GM23338 (cell line): ENCODE data around the gene S100A12.

Experiments used
- CREB1 ChIP-seq: fragments of 250-450 bp; sonication (Bioruptor Pico); IDR thresholded peaks from 2 replicates; pipeline ENCODE4 v1.5.0; 2020; ENCODE audit warnings: low read depth, mild to moderate bottlenecking, moderate library complexity
- EZH2 ChIP-seq: fragments of 200-600 bp; sonication (generic); IDR thresholded peaks from one replicate; pipeline ENCODE4 v1.8.0; 2017; ENCODE audit warnings: antibody characterized with exemption, mild to moderate bottlenecking, low read depth; ENCODE audit not compliant: unreplicated experiment
- EZH2phosphoT487 ChIP-seq: fragments of 200-600 bp; sonication (generic); IDR thresholded peaks from one replicate; pipeline ENCODE4 v1.8.1; 2018; ENCODE audit warnings: antibody characterized with exemption; ENCODE audit not compliant: unreplicated experiment
- JUNB ChIP-seq: IDR thresholded peaks from one replicate; pipeline ENCODE4 v1.6.1; 2016; ENCODE audit warnings: antibody characterized with exemption; ENCODE audit not compliant: unreplicated experiment
- POLR2AphosphoS5 ChIP-seq: IDR thresholded peaks from 2 replicates; pipeline ENCODE4 v1.6.1; 2016; ENCODE audit warnings: antibody characterized with exemption, low read depth
- STAT1 ChIP-seq: IDR thresholded peaks from one replicate; pipeline ENCODE4 v1.6.1; 2016; ENCODE audit warnings: antibody characterized with exemption; ENCODE audit not compliant: unreplicated experiment
- TF ChIP-seq, protein P1 (sequence below), 2 experiments: fragments of 200-600 bp in 1 of 2; sonication (generic) in 1 of 2; conservative IDR thresholded peaks; 2 replicates each; pipeline versions ENCODE4 v1.5.1 to v1.6.1; 2016 to 2017; ENCODE audit warnings: antibody characterized with exemption in 2 of 2, low read depth in 2 of 2, mild to moderate bottlenecking in 2 of 2, moderate library complexity in 1 of 2
- TF ChIP-seq, protein P2 (sequence below): IDR thresholded peaks from 2 replicates; pipeline ENCODE4 v1.6.1; 2016; ENCODE audit warnings: antibody characterized with exemption
- TF ChIP-seq, protein P3 (sequence below): IDR thresholded peaks from one replicate; pipeline ENCODE4 v1.6.1; 2018; ENCODE audit warnings: antibody characterized with exemption; ENCODE audit not compliant: unreplicated experiment
- TF ChIP-seq, protein P4 (sequence below): fragments of 250-450 bp; sonication (Bioruptor Pico); IDR thresholded peaks from 2 replicates; pipeline ENCODE4 v1.5.0; 2020; ENCODE audit warnings: mild to moderate bottlenecking, moderate library complexity

DNA sequence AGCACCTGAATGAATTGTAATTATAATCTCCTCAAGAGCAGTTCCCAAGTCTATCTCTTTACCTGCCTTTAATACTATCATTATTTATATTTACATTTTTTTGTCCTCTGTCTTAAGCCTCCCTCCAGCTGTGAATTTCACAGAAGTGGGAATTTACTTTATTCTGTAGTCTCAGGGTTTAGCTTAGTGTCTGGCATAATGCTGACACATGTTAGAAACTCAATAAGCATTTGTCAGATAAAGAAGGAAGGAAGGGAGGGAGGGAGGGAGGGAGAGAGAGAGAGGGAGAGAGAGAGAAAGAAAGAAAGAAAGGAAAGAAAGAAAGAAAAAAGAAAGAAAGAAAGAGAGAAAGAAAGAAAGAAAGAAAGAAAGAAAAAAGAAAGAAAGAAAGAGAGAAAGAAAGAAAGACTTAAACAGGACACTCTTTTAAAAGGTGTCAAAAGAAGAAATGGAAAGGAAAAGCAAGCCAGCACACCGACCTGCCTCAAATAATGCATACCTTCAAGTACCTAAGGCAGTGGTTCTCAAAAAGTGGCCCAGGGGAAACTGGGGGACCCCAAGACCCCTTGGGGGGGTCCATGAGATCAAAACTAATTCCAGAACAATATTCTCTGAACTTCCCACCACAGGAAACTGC is 25.0 kb downstream of the S100A12 start:
- TF ChIP-seq, protein P1, sequence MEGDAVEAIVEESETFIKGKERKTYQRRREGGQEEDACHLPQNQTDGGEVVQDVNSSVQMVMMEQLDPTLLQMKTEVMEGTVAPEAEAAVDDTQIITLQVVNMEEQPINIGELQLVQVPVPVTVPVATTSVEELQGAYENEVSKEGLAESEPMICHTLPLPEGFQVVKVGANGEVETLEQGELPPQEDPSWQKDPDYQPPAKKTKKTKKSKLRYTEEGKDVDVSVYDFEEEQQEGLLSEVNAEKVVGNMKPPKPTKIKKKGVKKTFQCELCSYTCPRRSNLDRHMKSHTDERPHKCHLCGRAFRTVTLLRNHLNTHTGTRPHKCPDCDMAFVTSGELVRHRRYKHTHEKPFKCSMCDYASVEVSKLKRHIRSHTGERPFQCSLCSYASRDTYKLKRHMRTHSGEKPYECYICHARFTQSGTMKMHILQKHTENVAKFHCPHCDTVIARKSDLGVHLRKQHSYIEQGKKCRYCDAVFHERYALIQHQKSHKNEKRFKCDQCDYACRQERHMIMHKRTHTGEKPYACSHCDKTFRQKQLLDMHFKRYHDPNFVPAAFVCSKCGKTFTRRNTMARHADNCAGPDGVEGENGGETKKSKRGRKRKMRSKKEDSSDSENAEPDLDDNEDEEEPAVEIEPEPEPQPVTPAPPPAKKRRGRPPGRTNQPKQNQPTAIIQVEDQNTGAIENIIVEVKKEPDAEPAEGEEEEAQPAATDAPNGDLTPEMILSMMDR (conservative IDR thresholded peaks at IDR 0.05; ENCODE audit: low read depth in 2 of 2), result no peak
- no peak for TF ChIP-seq EZH2
- no peak for TF ChIP-seq STAT1
- TF ChIP-seq POLR2AphosphoS5, result no peak
- TF ChIP-seq EZH2phosphoT487, result no peak
- TF ChIP-seq, protein P2, sequence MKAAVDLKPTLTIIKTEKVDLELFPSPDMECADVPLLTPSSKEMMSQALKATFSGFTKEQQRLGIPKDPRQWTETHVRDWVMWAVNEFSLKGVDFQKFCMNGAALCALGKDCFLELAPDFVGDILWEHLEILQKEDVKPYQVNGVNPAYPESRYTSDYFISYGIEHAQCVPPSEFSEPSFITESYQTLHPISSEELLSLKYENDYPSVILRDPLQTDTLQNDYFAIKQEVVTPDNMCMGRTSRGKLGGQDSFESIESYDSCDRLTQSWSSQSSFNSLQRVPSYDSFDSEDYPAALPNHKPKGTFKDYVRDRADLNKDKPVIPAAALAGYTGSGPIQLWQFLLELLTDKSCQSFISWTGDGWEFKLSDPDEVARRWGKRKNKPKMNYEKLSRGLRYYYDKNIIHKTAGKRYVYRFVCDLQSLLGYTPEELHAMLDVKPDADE, result no peak
- no peak for TF ChIP-seq CREB1 (CRISPR knock-in tag)
- no peak for TF ChIP-seq JUNB
- TF ChIP-seq, protein P3, sequence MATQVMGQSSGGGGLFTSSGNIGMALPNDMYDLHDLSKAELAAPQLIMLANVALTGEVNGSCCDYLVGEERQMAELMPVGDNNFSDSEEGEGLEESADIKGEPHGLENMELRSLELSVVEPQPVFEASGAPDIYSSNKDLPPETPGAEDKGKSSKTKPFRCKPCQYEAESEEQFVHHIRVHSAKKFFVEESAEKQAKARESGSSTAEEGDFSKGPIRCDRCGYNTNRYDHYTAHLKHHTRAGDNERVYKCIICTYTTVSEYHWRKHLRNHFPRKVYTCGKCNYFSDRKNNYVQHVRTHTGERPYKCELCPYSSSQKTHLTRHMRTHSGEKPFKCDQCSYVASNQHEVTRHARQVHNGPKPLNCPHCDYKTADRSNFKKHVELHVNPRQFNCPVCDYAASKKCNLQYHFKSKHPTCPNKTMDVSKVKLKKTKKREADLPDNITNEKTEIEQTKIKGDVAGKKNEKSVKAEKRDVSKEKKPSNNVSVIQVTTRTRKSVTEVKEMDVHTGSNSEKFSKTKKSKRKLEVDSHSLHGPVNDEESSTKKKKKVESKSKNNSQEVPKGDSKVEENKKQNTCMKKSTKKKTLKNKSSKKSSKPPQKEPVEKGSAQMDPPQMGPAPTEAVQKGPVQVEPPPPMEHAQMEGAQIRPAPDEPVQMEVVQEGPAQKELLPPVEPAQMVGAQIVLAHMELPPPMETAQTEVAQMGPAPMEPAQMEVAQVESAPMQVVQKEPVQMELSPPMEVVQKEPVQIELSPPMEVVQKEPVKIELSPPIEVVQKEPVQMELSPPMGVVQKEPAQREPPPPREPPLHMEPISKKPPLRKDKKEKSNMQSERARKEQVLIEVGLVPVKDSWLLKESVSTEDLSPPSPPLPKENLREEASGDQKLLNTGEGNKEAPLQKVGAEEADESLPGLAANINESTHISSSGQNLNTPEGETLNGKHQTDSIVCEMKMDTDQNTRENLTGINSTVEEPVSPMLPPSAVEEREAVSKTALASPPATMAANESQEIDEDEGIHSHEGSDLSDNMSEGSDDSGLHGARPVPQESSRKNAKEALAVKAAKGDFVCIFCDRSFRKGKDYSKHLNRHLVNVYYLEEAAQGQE, result no peak
- TF ChIP-seq, protein P4, sequence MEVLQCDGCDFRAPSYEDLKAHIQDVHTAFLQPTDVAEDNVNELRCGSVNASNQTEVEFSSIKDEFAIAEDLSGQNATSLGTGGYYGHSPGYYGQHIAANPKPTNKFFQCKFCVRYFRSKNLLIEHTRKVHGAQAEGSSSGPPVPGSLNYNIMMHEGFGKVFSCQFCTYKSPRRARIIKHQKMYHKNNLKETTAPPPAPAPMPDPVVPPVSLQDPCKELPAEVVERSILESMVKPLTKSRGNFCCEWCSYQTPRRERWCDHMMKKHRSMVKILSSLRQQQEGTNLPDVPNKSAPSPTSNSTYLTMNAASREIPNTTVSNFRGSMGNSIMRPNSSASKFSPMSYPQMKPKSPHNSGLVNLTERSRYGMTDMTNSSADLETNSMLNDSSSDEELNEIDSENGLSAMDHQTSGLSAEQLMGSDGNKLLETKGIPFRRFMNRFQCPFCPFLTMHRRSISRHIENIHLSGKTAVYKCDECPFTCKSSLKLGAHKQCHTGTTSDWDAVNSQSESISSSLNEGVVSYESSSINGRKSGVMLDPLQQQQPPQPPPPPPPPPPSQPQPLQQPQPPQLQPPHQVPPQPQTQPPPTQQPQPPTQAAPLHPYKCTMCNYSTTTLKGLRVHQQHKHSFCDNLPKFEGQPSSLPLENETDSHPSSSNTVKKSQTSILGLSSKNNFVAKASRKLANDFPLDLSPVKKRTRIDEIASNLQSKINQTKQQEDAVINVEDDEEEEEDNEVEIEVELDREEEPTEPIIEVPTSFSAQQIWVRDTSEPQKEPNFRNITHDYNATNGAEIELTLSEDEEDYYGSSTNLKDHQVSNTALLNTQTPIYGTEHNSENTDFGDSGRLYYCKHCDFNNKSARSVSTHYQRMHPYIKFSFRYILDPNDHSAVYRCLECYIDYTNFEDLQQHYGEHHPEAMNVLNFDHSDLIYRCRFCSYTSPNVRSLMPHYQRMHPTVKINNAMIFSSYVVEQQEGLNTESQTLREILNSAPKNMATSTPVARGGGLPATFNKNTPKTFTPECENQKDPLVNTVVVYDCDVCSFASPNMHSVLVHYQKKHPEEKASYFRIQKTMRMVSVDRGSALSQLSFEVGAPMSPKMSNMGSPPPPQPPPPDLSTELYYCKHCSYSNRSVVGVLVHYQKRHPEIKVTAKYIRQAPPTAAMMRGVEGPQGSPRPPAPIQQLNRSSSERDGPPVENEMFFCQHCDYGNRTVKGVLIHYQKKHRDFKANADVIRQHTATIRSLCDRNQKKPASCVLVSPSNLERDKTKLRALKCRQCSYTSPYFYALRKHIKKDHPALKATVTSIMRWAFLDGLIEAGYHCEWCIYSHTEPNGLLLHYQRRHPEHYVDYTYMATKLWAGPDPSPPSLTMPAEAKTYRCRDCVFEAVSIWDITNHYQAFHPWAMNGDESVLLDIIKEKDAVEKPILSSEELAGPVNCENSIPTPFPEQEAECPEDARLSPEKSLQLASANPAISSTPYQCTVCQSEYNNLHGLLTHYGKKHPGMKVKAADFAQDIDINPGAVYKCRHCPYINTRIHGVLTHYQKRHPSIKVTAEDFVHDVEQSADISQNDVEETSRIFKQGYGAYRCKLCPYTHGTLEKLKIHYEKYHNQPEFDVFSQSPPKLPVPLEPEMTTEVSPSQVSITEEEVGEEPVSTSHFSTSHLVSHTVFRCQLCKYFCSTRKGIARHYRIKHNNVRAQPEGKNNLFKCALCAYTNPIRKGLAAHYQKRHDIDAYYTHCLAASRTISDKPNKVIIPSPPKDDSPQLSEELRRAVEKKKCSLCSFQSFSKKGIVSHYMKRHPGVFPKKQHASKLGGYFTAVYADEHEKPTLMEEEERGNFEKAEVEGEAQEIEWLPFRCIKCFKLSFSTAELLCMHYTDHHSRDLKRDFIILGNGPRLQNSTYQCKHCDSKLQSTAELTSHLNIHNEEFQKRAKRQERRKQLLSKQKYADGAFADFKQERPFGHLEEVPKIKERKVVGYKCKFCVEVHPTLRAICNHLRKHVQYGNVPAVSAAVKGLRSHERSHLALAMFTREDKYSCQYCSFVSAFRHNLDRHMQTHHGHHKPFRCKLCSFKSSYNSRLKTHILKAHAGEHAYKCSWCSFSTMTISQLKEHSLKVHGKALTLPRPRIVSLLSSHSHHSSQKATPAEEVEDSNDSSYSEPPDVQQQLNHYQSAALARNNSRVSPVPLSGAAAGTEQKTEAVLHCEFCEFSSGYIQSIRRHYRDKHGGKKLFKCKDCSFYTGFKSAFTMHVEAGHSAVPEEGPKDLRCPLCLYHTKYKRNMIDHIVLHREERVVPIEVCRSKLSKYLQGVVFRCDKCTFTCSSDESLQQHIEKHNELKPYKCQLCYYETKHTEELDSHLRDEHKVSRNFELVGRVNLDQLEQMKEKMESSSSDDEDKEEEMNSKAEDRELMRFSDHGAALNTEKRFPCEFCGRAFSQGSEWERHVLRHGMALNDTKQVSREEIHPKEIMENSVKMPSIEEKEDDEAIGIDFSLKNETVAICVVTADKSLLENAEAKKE (CRISPR knock-in tag), result no peak
